ENCODE measurements around the gene RAD51B.

- TF ChIP-seq CTCF (IDR thresholded peaks at IDR 0.05), result no peak
- TF ChIP-seq POLR2A (IDR thresholded peaks at IDR 0.05), result no peak
Measured at GRCh38 chr14:68293404-68293803, 473.8 kb downstream of the RAD51B start.
